Hematopoietic multipotent progenitor cell treated with erythropoietin and hydrocortisone succinate and interleukin-3 and kit ligand, for 6 days (in vitro differentiated cells): ENCODE measurements around the gene DOCK4.

ENCODE experiments used
- DNase-seq: peaks from one replicate; pipeline ENCODE4 v3.0.0-alpha.2; 2015

The DOCK4 gene

DNA sequence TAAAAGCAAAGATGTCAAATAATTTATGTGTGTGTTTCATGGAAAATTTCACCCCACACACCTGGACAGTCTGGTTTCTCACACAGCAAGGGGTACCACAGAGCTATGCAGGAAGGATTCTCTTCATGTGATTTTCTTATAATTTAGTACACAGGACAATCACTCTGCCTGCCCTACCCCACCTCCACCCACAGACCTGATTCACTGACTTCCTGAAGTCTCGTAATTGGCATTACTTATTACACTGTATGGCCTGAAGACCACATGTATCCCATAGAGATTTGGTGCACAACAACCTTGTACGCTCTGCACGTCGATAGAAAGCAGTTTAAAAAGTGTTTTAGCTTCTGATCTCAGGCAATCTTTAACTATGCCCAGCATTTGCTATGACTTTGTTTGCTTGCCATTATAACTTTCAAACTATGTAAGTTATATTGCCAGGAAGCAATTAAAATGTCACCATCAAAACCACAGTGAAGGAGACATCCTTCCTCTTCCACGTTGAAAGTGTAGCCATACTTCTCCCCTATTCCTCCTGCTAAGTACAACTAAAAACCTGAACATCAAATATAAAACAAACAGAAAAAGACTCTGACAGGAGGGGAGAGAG, 364.5 kb downstream of the DOCK4 start:
- DNase-seq: no peak

DNA sequence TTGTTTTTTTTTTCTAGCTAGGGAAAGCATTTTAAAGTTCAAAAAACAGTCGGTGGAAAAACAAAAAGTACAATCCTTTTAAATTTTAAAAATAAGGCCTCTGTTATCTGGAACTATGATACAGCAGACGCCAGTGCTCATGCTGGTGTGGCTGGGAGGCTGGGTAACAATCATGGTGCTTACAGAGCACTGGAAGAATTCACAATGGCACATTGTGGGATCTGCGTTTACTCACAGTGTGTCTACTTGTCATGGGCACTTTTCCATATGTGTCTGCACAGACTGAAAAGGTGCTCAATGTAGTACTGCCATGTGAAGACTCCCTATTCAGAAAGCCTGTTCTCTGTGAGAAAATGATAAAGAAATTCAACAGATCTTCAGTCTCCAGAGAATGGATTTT, 365.7 kb downstream of the DOCK4 start:
- DNase-seq: no peak

DNA sequence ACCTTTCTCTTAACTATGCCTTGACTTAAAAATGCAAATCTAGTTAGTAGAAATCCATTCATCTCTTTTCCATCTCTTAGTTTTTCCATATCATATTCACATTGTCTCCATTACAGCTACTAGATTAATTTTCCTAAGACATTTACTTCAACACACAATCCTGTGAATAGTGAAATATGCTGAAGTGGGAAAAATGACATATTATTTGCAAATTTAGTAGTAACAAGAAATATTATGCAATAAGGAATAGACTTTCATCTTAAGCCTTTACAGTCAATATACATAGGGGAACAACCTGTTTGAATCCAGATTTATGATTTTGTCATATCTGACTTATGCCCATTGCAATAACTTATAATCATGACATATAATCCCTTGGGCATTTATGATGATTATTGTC, 366.9 kb downstream of the DOCK4 start:
- DNase-seq: no peak

DNA sequence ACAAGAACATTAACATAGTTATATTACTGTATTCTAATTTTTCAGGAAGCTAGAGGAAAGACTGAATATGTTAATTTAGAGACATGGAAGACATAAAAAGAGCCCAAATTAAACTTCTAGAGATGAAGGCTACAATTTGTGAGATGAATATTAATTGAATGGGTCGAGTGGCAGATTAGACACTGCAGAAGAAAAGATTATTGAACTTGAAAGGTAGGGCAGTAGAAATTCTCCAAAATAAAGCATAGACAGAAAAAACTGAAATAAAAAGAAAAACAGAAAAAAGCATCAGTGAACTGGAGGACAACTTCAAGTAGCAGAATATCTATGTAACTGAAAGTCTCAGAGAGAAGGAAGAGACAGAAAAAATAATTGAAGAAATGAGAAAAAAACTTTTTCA, 369.6 kb downstream of the DOCK4 start:
- no peak for DNase-seq

DNA sequence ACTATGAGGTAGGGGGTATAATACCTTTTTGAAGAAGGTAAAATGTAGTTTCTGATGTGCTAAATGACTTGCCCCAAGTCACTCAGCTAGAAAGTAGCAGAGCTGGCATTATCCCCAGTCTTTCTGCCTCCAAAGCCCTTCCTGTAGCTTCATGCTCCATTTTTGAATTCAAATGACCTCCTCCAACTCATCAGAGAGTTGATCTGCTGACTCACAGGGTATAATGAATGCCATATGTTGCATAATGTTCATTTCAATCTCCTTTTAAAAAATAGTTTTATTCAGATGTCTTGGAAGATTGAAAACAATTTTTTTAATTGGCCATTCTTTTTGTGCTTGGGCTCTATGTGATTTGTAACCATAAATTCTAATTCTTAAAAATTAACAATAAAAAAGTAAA, 371.1 kb downstream of the DOCK4 start:
- no peak for DNase-seq

DNA sequence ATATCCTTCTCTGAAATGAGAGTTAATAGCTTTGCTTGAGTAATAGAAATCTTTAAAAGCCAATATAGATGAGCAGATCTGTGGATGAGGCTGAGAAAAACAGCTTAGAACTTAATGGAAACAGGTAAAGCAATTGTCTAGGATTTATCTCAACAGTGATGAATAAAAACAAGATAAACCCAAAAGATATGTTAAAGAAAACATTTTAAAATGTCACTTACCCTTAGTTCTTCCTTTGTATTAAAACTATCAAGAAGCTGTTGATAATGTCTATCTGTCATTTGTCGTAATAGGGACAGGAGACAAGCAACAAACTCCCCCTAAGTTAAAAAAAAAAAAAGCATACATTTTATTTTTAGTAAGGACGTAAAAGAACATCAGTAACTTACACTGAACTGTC, 371.8 kb downstream of the DOCK4 start:
- DNase-seq: no peak

DNA sequence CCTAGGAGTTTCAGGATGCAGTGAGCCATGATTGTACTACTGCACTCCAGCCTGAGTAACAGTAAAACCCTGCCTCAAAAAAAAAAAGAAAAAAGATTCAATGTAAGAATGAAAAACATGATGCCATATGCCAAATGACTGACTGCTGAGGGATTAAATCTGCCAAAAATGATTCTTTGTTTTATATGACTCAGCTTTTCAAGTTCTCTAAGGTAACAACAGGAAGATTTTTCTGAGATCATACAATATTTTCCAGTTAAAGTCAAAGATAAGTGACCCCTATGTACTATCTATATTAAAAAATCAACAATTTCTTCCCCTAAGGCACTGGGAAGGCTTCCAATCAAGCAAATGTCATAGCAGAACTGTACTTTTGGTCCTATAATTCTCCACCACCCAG, 372.7 kb downstream of the DOCK4 start:
- DNase-seq: no peak

DNA sequence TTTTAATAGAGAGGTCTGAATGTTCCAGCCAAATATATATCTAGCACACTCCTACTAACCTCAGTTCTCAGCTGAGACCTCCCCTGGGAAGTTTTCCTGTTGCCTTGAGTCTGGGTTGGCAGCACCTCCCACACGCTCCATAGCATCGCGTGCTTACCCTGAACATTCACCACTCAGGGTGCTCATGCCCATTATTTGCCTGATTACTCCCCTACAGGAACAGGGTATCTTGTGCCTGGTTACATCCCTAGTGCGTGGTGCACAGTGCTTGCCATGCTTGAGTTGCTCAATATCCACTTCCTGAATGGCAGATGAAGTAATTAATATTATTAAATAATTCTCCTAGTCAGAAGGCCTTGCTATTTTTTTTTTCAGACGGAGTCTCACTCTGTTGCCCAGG, 374.0 kb downstream of the DOCK4 start:
- no peak for DNase-seq

DNA sequence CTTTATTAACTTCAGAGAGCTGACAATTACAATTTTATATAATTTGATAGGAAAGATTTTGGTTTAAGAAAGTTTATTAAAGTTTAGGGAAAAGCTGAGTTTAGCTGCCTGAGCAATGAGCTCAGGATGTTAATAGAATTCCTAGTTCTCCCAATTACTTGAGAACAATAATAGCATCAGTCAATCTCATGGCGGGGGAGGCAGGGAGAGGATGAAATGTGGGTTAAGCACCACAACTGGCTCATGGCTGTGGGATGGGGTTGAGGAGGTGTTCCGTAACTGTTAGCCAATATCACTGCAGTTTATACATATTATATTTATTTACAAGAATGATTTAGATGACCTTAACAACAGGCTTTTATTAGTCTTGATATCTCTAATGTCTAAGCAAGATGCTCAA, 377.0 kb downstream of the DOCK4 start:
- DNase-seq: no peak

DNA sequence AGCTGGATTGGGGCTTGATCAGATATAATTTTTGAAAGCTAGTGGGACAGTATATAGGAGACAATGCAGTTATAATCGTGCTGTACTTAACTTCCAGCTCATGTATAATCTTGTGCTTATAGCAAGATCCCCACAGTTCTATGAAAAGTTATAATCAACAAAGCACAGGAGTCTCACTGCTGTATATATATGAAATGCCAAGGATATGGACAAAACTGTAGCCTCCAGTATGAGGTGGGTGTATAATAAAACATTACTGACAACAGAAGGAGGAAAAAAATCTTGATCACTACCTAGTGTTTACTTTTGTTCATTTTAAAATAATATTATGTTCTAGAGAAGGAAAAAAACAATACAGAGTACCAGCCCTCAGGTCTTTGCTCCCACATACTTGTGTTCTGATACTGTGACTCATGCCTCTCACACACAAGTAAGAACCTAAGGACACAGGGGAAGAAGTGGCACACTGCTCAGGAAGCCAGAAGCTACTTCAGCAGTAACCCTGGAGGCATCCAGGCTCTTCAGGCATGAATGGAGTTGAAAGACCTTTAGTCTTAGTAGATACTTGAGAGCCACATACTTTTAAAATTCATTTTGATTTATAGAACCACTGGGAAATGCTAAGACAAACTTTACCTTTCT, 378.2 kb downstream of the DOCK4 start:
- no peak for DNase-seq

DNA sequence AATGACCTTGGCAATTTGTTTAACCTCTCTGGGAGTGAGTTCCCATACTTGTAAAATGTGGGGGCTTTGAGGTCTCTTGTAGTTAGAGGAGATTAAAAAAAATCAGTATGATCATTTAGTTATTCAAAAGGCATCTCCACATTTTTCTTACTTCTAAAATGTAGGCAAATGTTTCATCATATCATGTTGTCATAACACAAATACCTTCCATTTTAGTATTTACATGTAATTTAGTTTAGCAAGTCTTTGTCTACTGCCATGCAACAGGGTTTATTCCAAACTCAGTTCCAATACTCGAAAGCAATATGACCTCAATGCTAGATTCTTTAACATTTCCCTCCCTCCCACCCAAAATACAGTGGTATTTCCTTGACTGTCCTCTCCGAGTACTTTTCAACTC, 381.2 kb downstream of the DOCK4 start:
- no peak for DNase-seq

DNA sequence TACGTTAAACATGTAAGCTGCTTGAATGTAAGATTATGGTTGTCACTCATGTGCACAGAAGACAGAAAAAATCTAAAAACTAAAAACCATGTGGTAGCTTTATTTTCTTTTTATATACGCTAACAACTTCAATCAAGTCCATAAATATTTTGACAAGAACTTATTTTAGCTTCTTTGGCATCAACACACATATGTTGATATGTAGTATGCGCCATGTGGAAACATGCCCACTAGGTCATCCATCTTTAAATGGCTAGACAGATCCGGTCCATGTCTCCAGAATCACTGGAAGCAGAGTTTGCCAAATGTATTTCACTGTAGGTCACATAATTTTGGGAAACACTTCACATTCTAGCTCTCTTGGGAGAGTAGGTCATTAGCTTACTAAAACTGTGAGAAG, 382.4 kb downstream of the DOCK4 start:
- no peak for DNase-seq

DNA sequence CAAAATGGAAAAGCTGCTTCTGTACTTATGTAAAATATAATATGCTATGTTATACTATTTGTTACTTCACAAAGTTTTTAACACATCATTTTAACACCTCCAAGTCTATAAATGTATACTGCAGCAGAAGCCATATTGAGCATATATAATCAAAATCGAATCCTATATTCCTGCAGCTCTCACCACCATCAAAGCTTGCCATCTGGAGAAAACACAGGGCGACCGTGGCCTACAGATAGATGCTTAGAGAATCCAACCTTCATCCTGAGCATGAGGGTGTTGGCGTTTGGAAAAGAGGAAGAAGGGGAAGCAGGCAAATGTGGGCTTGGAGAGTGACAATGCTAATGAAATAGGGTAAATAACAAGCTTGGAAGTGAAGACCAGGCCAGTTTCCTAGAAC, 385.2 kb downstream of the DOCK4 start:
- DNase-seq: no peak

DNA sequence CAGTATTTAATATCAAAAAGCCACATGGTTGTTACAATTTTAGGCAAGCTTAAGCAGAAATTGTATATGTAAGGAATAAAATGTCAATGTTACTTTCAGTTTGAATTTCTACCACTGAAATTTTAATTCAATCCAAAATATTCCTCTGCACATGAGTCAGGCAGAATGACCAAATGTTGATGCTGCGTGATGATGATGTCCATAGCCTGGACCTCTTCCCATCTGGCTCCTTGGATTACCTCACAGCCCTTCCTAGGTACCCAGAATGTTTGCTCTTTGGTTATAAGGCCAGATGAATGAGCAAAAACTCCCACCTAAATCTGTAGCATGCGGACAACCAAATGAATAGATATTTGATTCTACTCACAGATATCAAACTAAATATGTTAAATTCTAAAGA, 385.6 kb downstream of the DOCK4 start:
- no peak for DNase-seq

DNA sequence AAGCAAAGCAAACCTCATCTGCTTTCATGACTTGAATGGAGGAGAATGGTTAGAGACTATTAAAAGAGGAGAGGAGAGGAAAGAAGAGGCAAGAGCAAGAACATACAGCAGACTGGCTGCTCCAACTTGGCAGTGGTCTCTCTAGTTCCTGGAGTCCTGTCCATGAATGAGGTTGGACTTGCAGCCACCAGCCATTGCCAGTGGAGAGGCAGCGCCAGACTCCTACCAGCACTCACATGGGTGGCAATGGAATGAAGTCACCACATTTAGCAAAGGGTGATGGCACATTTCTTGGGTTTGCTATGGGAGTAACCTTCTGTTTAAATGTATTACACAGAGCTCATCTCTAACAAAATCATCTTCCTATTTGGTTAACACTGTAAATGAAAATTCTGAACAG, 386.1 kb downstream of the DOCK4 start:
- DNase-seq: no peak

DNA sequence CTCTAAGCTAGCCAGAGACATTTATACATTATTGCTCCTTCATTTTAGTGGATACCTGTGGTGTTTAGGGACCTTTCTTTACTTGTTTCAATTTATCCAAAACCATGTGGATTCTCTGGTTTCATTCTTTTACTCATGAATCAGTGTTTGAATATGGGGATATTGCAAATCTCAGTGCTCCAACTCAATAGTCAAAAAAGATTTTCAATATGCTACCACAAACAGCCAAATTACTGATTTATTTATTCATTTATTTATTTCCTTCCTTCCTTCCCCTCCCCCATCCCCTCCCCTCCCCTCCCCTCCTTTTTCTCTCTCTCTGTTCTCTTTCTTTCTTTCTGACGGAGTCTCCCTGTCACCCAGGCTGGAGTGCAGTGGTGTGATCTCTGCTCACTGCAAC, 390.8 kb downstream of the DOCK4 start:
- DNase-seq: no peak

DNA sequence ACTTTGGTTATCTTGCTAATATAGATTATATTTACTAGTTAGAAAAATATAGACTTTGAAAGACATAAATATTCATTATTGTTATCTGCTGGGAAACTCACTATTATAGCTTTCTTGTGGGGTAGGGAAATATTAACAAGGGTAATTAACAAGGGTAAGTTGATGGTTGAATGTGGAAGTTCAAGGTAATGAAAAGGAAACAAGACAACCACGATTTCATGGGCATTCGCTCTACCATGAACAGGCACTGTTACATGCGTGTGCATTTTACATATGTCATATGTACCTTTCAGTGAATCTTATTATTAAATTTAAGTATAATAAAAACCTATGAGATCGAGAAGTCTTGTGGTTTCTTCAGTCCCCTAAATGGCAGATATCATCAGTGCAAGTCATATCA, 392.9 kb downstream of the DOCK4 start:
- no peak for DNase-seq

DNA sequence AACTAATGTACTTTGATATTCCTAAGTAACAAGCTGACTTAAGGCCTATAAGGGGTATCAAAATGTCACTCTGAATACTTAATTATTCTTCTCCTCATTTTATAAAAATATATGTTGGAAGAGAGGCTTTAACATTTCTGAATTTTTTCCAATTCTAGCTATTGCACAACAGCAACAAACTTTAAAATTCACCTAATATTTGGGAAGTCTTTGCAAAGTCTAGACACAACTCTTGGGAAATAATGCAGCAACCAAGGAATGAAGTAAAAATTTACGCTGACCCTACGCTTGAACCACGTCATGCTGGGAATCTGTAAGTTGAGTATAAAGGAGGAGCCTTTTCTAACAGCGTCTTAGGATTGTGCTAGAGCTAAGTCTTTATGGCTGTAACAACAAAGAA, 400.0 kb downstream of the DOCK4 start:
- no peak for DNase-seq

DNA sequence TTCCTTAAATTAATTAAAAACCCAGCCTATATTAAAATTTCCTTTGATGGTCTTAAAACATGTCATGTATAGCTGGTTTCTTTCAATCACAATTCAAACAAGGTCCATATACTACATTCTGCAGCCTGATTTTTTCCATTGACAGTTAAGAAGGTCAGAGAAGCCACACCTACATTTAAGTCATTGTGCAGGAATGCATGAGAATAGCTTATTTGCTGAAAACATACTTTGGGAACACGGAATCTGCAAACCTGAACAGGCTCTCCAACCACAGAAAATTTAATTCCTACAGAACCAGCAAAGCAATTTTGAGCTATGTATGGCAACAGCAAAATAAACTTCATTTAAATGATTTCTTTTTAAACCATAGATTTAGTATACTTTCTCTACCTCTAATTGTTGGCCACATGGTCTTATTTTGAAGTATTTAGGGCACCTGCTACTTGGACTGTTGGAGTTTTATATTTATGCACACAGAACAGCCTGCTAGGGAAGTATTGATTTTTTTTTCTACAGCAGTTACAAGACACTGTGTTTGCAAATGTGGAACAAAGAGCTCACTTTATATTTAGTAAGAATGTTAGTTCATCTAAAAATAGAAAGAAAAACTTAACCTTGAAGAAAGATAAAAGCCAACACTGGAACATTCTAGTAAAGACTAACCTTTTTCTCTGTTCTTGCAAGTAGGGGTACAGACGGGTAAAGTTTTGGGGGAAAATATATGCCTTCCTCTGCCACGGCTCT, 403.0 kb downstream of the DOCK4 start:
- no peak for DNase-seq

DNA sequence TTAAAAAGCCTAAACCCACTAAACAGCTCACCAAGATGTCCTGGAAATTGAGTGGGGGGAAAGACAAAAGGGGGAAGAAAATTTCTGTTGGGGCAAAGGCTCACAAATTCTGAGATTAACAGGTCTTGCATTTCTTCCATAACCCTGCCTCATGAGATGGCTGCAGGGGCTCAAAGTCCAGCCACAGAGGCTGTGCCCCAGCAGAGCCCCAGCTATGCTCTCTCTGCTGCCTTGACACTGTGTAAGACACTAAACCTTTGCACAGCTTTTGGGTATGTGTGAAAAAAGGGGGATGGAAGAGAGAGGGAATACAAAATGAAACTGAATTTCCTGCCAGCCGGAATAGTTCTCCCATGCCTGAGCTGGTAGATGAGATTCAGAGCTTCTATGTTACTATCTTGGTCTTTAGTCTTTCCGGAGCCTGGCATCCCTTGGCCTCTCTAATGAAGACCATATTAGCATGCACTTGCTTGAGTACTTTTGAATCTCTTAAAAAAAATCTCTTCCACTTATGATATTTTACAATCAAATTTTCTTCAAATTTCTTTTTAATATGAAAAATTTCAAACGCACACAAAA, 403.9 kb downstream of the DOCK4 start:
- no peak for DNase-seq

DNA sequence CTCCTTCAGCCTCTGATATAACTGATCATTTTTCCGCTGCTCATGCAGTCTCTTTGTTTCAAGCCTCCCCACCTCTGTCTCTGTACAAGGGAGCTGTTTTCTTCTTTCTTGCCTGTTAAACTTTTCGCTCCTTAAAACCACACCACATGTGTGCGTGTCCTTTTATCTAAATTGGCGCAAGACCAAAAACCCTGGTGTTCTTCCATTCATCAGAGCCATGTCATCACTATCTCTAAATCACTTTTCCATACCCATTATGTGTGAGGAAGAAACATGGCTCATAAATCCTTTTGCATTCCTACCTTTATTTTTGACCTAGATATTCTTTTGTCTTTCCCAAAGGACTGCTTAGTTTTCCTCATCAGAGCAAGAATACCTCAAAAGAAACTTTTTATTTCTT, 404.9 kb downstream of the DOCK4 start:
- DNase-seq: peak; percentile 2

DNA sequence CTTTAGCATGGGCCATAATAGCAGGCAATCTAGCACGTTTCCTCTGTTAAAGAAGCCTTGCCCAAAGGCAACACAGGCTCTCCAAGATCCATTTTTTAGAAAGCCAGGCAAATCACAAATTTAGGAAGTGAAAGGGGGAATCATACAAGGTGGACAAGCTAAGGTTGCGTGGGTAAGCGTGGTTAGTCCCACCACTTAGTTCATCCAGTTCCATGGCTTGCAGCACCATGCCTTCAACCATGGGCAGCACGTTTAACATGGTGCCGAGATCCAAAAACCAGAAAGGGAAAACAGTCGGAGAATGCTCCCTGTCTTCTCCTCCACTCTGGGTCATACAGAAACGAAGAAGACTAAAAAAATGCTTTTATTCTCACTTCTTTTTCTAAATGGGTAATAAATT, 409.5 kb downstream of the DOCK4 start:
- DNase-seq: peak; percentile 4

DNA sequence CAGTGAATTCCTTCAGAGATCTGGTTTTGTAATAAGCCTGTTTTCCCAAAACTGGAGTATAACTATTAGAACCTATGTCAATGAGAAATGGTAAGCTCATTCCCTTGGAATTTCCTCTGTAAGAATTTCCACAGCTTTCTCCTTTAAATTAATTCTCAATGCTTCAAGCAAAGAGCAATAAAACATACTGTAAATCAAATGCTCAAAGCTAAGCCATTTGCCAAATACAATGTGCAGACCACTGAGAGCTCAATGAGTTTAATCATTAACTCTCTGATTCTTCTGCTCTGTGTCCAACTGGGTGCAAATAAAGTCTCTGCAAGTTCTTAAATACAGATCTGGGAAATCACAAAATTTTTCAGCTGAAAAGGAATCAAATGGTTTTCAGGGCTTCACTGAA, 416.3 kb downstream of the DOCK4 start:
- DNase-seq: no peak

DNA sequence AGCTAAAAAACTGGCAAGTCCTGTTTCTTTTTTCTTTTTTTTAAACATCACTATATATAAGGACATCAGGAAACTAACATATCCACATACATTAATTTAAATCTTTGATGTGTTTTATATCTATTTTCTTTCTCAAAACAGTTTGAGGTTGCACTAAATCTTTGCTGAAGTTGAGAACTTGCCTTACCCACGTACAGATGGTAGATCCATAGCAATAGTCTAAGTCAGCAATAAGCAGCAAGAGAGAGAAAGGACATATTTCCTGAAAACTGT, 417.2 kb downstream of the DOCK4 start:
- no peak for DNase-seq
